ENCODE results near the gene RPL11.
"Not testable (repeated sequence)": the region's sequence is repeated elsewhere in the genome, so short reads cannot be mapped to it uniquely, and the experiment has no call there.

Gene RPL11

DNA sequence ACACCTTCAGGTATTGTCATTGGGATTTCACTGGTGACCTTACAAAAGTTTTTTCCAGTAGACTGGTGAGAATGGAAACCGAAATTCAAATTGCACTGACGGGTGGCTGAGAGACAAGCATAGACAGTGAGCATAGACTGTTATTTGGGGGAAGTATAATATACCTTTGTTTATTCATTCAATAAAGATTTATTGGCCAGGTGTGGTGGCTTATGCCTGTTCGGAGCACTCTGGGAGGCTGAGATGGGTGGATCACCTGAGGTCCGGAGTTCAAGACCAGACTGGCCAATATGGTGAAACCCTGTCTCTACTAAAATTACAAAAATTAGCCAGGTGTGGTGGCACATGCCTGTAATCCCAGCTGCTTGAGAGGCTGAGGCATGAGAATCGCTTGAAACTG is 41.7 kb downstream of the RPL11 start:
- DNase-seq, result not testable (repeated sequence)

DNA sequence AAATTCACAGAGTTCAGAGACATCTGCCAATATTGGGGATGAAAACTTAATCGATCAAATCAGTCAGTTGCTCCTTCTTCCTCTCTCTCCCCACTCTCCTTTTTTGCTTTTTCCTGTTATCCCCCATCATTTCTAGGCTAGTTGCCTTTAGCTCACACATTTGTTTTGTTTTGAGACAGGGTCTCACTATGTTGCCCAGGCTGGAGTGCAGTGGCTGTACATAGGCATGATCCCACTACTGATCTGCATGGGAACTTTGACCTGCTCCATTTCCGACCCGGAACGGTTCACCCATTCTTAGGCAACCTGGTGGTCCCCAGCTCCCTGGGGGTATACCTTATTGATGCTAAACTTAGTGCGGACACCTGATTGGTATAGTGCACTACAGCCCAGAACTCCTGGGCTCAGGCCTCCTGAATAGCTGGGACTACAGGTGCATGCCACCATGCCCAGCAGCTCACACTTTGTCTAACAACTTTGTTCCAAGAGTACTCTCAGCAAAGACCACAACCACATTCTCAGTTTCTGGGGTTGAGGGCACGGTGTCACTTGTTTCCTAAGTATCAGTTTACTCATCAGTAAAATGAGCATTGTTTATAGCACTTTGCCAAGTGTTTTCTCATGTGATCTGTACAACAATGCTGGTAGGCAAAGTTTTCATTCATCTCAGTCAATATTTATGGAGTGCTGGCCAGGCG is 45.0 kb downstream of the RPL11 start:
- DNase-seq, result no peak

DNA sequence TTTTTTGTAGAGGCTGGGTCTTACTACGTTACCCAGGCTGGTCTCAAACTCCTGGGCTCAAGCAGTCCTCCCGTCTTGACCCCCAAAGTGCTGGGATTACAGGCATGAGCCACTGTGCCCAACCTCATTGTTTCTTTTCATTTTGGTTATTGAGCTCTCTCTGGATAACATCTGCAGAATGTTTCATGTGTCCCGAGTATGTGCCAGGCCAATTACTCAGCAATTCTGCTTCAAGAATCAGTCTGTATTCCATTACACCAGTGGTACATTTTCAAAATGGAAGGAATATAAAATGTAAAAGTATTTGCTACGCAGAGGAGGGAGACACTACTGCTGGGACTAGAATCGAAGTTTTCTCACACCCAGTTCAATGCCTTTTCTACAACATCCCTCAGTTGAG is 50.0 kb downstream of the RPL11 start:
- DNase-seq, result no peak

DNA sequence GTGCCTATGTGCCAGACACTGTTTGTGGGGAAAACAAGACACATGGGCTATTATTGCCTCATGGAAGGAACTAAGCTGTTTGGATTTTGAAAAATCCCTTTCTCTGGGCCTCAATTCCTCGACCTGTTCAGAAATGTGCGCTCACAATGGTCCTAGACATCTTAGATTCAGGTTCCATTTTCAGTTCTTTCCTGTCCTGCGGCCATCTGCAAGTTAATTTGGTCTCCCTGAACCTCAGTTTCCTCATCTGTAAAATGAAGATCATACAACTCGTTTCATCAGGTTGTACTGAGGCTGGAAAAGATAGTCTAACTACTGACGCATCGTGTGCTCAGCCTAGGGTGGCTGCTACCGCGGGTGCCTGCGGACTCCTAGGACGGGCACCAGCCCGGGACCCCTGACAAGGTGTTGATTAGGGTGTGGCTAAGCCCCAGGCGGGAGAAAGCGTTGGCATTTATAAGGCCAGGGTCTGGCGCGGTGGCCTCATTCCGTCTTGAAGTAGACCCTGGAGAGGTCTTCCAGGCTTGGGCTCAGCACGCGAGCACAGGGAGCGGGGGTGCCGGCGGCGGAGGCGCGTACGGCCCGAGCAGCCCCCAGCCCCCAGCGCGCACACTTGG is 51.2 kb downstream of the RPL11 start:
- peak in 1 of 4 experiments; percentile 15 for DNase-seq

DNA sequence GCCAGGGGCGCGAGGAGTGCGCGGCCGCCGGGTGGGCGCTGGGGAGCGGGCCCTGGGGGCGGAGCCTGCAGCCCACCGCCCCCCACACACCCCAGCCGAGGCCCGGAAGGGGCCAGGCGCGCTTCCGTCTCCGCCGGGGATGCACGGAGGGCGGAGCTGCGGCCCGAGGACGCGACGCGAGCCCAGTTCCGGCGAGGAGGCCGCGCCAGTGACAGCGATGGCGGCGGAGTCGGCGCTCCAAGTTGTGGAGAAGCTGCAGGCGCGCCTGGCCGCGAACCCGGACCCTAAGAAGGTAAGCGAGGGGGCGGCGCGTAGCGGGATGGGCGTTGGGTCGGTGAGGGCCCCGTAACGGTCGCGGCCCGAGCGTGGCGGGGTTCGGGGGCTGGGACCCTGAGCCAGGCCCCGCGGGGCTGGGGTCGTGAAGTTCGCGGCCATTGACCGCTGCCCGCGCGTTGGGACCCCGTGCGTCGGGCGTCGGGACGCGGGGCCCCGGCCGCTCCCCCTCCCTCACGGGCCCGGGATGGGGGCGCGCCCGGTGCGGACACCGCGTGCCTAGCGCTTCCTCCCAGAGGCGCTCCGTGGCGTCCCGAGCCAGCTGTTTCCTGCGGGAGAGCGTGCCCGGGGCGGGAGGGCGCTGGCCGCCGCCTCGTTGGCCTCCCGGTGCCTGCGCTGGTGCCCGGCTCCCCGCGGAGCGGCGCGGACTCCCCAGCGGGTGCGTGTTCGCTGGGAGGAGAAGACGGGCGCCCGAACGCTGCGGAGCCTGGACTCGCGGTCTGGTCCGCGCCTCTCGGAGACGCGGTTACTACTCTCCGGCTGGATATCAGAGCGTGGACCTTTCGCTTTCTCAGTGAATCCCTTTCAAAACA is 51.9 kb downstream of the RPL11 start, which contains the start of gene ELOA:
TSS of gene ELOA (plus strand) at position 185 of the 866 bp plus-strand sequence. CDS start at position 218, 33 bp downstream.
- DNase-seq, result peak; percentile 78 to 94 (median 88)

DNA sequence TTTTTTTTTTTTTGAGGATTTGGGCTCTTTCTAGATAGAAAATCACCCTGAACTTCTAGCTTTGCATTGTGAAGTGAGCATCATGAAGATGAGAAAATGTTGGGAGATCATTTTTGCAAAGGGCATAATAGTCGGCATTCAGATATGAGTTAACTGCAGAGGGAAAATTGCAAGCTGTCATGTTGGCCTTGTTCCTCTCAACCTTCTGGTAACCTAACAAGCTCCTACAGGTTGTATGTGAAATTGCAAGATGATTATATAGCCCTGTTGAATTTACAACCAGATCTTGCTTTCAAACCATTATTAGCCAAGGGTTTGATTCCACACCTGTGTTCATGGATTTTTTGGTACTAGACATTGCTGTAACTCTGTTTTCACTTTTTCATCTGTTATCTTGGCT is 53.9 kb downstream of the RPL11 start:
- peak in 3 of 4 experiments; percentile 37 to 59 (median 52) for DNase-seq

Measured in suppressor macrophage (primary cell).